Fibroblast of lung (primary cell): Measurements from ENCODE around the gene TAS1R3. TPM values are rescaled to one million over a fixed set of nuclear protein-coding genes. Genes with fewer than 3 reads are reported as not detected.

Experiments
- DNase-seq, 2 donors: peaks; one replicate each; pipeline versions ENCODE4 v3.0.0 to v3.0.0-alpha.2; 2010; ENCODE audit warnings: low read depth in 2 of 2
- H2AFZ ChIP-seq: 2 replicates; pipeline ENCODE4 v1.5.1; 2012; ENCODE audit warnings: low read length, control low read depth, inconsistent platforms
- H3K27ac ChIP-seq: 2 replicates; pipeline ENCODE4 v1.5.1; 2011; ENCODE audit warnings: low read length, control low read depth; ENCODE audit not compliant: insufficient read depth
- H3K27me3 ChIP-seq: 2 replicates; pipeline ENCODE4 v1.5.1; 2011; ENCODE audit warnings: mild to moderate bottlenecking, low read length; ENCODE audit not compliant: control insufficient read depth, insufficient read depth
- H3K36me3 ChIP-seq: 2 replicates; pipeline ENCODE4 v1.5.1; 2011; ENCODE audit warnings: low read length; ENCODE audit not compliant: control insufficient read depth, insufficient read depth
- H3K4me1 ChIP-seq: 2 replicates; pipeline ENCODE4 v1.5.1; 2011; ENCODE audit warnings: low read length; ENCODE audit not compliant: control insufficient read depth, insufficient read depth; ENCODE audit errors: extremely low read depth
- H3K4me2 ChIP-seq: 2 replicates; pipeline ENCODE4 v1.5.1; 2011; ENCODE audit warnings: low read length, control low read depth; ENCODE audit not compliant: insufficient read depth; ENCODE audit errors: extremely low read depth
- H3K4me3 ChIP-seq, 4 experiments: fragments of 200-600 bp in 1 of 4; sonication (generic) in 1 of 4; replicated peaks in 1 of 4; 2 replicates each; pipeline ENCODE4 v1.5.1; 2011 to 2016; ENCODE audit warnings: low read length in 4 of 4, low read depth in 3 of 4, mild to moderate bottlenecking in 3 of 4, control low read depth in 2 of 4, inconsistent platforms in 1 of 4, mixed read lengths in 1 of 4; ENCODE audit not compliant: insufficient read depth in 1 of 4; ENCODE audit errors: control extremely low read depth in 1 of 4
- H3K79me2 ChIP-seq: 2 replicates; pipeline ENCODE4 v1.5.1; 2012; ENCODE audit warnings: mild to moderate bottlenecking, low read length, inconsistent platforms; ENCODE audit not compliant: control insufficient read depth, insufficient read depth
- H3K9ac ChIP-seq: 2 replicates; pipeline ENCODE4 v1.5.1; 2011; ENCODE audit warnings: mild to moderate bottlenecking, low read length, control low read depth; ENCODE audit not compliant: insufficient read depth
- H3K9me3 ChIP-seq: 2 replicates; pipeline ENCODE4 v1.5.1; 2012; ENCODE audit warnings: low read depth, low read length; ENCODE audit not compliant: control insufficient read depth, insufficient read depth
- H4K20me1 ChIP-seq: 2 replicates; pipeline ENCODE4 v1.5.1; 2011; ENCODE audit warnings: low read length; ENCODE audit not compliant: control insufficient read depth, insufficient read depth; ENCODE audit errors: extremely low read depth
- EZH2 ChIP-seq: IDR thresholded peaks from 2 replicates; pipeline ENCODE4 v1.5.1; 2012; ENCODE audit warnings: low read length, control low read depth, mild to moderate bottlenecking; ENCODE audit errors: missing control alignments
- polyA plus RNA-seq, 2 donors: library from polyadenylated mRNA; depleted of rRNA in 1 of 2; stranded (reverse) in 1 of 2; unstranded in 1 of 2; fragments of >200 nt; gene quantifications; 2 replicates each; pipeline ENCODE4 v1.2.1, GENCODE V29; 2011 to 2012; ENCODE audit warnings: missing spikeins in 1 of 2
- total RNA-seq: library from RNA; depleted of rRNA; stranded (reverse); fragments of >200 nt; gene quantifications from 2 replicates; pipeline ENCODE4 v1.2.1, GENCODE V29; 2014
- TF ChIP-seq, protein P1 (sequence below), 2 donors: IDR thresholded peaks in 1 of 2; conservative IDR thresholded peaks in 1 of 2; 1 replicate in 1 of 2; 2 replicates in 1 of 2; pipeline ENCODE4 v1.5.1; 2011 to 2012; ENCODE audit warnings: low read length in 2 of 2, control low read depth in 1 of 2, inconsistent platforms in 1 of 2, low read depth in 1 of 2, mild to moderate bottlenecking in 1 of 2

TAS1R3 gene
- total and polyA plus RNA-seq, 2 donors (not counting 1 experiment from before 2014, with no cell fraction given) = 0.02 to 0.17 TPM

DNA sequence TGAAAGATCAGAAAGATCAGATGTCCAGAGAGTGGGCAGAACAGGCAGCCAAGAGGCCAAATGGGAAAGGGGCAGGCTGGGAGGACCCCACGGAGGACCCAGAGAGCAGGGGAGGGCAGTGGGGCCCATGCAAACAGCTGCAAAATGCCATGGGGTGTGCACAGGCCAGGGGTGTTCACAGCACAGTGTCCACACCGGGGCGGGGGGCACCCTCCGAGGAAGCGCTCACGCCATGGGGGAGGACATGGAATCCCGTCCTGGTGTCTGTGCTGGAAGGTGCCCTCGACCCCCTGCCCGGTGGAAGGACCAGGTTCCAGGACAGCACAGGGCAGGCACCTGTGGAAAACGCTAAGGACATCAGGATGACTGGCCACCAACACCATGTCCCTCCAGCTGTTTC lies 8.1 kb upstream of the TAS1R3 start:
- peak overlapping the region in 1 of 4 experiments; percentile 32 for H3K4me3 ChIP-seq

DNA sequence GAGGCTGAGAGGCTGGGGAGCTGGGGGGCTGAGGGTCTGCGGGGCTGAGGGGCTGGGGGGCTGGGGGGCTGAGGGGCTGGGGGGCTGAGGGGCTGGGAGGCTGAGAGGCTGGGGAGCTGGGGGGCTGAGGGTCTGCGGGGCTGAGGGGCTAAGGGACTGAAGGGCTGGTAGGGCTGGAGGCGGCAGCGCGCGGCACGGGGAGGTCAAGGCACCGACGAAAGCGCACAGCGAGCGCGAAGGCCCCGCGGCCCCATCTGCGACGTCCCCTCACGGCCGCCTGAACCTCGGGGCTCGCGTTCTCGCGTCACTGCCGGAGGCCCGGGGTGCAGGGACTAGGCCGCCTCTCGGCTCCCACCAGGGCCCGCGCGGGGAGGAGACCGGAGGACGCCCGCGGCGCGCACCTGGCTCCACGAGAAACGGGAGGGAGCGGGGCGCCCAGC lies 7.0 kb upstream of the TAS1R3 start:
- H3K4me2 ChIP-seq = peak overlapping the region; percentile 35
- TF ChIP-seq, protein P1, sequence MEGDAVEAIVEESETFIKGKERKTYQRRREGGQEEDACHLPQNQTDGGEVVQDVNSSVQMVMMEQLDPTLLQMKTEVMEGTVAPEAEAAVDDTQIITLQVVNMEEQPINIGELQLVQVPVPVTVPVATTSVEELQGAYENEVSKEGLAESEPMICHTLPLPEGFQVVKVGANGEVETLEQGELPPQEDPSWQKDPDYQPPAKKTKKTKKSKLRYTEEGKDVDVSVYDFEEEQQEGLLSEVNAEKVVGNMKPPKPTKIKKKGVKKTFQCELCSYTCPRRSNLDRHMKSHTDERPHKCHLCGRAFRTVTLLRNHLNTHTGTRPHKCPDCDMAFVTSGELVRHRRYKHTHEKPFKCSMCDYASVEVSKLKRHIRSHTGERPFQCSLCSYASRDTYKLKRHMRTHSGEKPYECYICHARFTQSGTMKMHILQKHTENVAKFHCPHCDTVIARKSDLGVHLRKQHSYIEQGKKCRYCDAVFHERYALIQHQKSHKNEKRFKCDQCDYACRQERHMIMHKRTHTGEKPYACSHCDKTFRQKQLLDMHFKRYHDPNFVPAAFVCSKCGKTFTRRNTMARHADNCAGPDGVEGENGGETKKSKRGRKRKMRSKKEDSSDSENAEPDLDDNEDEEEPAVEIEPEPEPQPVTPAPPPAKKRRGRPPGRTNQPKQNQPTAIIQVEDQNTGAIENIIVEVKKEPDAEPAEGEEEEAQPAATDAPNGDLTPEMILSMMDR (conservative IDR thresholded peaks at IDR 0.05 in 1 of 2, IDR thresholded peaks at IDR 0.05 in 1 of 2; ENCODE audit: low read depth in 1 of 2, low read length in 2 of 2) = no peak
- no peak for TF ChIP-seq EZH2
- H3K27me3 ChIP-seq = no peaks in the 10 kb centered on the region
- no peak for DNase-seq
- no peak overlapping the region for H2AFZ ChIP-seq
- peaks cover 15% of the 10 kb centered on the region for H3K36me3 ChIP-seq
- H3K27ac ChIP-seq = peak overlapping the region; percentile 92
- no peaks in the 10 kb centered on the region for H4K20me1 ChIP-seq
- peaks cover 19% of the 10 kb centered on the region for H3K4me1 ChIP-seq
- no peaks in the 10 kb centered on the region for H3K9me3 ChIP-seq
- H3K79me2 ChIP-seq = peaks cover 61% of the 10 kb centered on the region
- H3K4me3 ChIP-seq = peak overlapping the region; percentile 53 to 85 (median 84)
- H3K9ac ChIP-seq = peak overlapping the region; percentile 96

More for the DNA sequence above, 8.1 kb upstream of the TAS1R3 start:
- H3K36me3 ChIP-seq = peaks cover 17% of the 10 kb centered on the region
- no peaks in the 10 kb centered on the region for H3K9me3 ChIP-seq
- no peak overlapping the region for H3K9ac ChIP-seq
- H3K79me2 ChIP-seq = peaks cover 64% of the 10 kb centered on the region
- peaks cover 26% of the 10 kb centered on the region for H3K4me1 ChIP-seq
- H3K27ac ChIP-seq = no peak overlapping the region
- no peak overlapping the region for H2AFZ ChIP-seq
- no peaks in the 10 kb centered on the region for H3K27me3 ChIP-seq
- no peaks in the 10 kb centered on the region for H4K20me1 ChIP-seq
- DNase-seq = no peak
- TF ChIP-seq, protein P1 (conservative IDR thresholded peaks at IDR 0.05 in 1 of 2, IDR thresholded peaks at IDR 0.05 in 1 of 2; ENCODE audit: low read depth in 1 of 2, low read length in 2 of 2) = no peak
- no peak for TF ChIP-seq EZH2
- H3K4me2 ChIP-seq = peak overlapping the region; percentile 59

DNA sequence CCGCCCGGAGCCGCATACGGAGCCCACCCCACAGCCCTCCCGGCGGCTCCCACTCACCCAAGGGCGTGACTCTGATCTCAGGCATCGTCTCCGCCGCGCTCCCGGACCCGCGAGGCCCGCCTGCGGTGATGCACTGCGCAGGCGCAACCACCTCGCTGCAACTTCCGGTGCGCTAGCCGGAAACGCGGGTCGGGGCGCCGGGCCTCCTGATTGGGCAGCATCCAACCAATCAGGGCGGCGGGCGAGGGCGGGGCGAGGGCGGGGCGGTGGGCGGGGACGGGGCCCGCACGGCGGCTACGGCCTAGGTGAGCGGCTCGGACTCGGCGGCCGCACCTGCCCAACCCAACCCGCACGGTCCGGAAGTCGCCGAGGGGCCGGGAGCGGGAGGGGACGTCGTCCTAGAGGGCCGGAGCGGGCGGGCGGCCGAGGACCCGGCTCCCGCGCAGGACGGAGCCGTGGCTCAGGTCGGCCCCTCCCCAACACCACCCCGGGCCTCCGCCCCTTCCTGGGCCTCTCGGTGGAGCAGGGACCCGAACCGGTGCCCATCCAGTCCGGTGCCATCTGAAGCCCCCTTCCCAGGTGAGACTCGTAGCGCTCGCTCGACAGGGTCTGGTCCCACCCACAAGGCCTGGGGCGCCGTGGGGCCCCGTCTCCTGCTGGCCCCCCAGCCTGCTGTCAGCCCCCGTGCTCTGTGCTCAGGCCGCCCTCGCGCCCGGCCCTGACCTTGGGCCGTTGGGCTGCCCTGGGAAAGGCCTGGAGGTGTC lies 6.4 kb upstream of the TAS1R3 start, which contains the start of the genes CPTP and INTS11:
TSS of gene CPTP (plus strand) at position 279 of the 764 bp plus-strand sequence. CDS start 2,109 bp downstream, outside the sequence.
TSS of gene INTS11 (minus strand) at position 137 of the 764 bp plus-strand sequence. CDS start at position 85, 52 bp downstream.
- H4K20me1 ChIP-seq = no peaks in the 10 kb centered on the region
- peak within 1 kb of the TSS; percentile 53 for H2AFZ ChIP-seq

More for the DNA sequence above, 6.4 kb upstream of the TAS1R3 start, which contains the start of the genes CPTP and INTS11:
- Histone ChIP-seq H3K9ac (peak within 1 kb of the TSS; percentile 96), H3K27me3 (no peaks in the 10 kb centered on the region), H3K4me3 (peak within 1 kb of the TSS; percentile 68 to 86 (median 84)), H3K36me3 (peaks cover 11% of the 10 kb centered on the region), H3K79me2 (peaks cover 55% of the 10 kb centered on the region), H3K27ac (peak within 1 kb of the TSS; percentile 92), H3K4me1 (peaks cover 19% of the 10 kb centered on the region), H3K9me3 (no peaks in the 10 kb centered on the region), H3K4me2 (peak within 1 kb of the TSS; percentile 92)
- no peak for TF ChIP-seq EZH2
- TF ChIP-seq, protein P1 (conservative IDR thresholded peaks at IDR 0.05 in 1 of 2, IDR thresholded peaks at IDR 0.05 in 1 of 2; ENCODE audit: low read depth in 1 of 2, low read length in 2 of 2) = no peak
- peak; percentile 78 to 89 for DNase-seq
